Keratinocyte (primary cell): Measurements from ENCODE around the gene RETN.

Experiments
- EZH2 ChIP-seq: IDR thresholded peaks from one replicate; pipeline ENCODE4 v1.6.1; 2012; ENCODE audit warnings: inconsistent platforms, mild to moderate bottlenecking, low read length, moderate library complexity
- TF ChIP-seq, protein P1 (sequence below), 3 experiments: IDR thresholded peaks in 1 of 3; conservative IDR thresholded peaks in 1 of 3; optimal IDR thresholded peaks in 1 of 3; 2 replicates in 2 of 3; 3 replicates in 1 of 3; pipeline versions ENCODE3 to v1.5.1; 2011; ENCODE audit warnings: low read length in 3 of 3, mild to moderate bottlenecking in 3 of 3, moderate library complexity in 2 of 3, control low read depth in 1 of 3, inconsistent platforms in 1 of 3; ENCODE audit not compliant: insufficient read depth in 2 of 3; ENCODE audit errors: extremely low read depth in 1 of 3

DNA sequence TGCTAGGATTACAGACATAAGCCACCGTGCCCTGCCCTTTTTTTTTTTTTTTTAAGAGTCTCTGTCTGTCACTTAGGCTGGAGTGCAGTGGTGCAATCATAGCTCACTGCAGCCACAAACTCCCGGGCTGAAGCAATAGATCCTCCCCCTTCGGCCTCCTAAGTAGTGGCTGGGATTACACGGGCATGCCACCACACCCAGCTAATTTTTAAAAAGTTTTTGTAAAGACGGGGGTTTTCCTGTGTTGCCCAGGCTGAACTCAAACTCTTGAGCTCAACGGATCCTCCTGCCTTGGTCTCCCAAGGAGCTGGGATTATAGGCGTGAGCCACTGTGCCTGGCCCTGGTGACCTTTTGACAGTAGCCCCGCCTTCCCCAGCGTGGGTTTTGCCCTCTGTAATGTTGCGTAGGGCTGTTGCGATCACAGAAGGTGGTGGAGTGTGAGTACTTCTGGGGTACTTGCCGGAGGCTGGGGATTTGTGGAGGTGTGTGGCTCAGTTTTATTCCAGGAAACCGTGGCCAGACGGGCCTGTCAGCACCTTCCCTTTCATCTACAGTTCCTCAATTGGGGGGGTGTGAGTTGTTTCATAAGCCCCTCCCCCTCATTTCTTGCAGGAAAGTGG is 11.6 kb upstream of the RETN start:
- TF ChIP-seq, protein P1, sequence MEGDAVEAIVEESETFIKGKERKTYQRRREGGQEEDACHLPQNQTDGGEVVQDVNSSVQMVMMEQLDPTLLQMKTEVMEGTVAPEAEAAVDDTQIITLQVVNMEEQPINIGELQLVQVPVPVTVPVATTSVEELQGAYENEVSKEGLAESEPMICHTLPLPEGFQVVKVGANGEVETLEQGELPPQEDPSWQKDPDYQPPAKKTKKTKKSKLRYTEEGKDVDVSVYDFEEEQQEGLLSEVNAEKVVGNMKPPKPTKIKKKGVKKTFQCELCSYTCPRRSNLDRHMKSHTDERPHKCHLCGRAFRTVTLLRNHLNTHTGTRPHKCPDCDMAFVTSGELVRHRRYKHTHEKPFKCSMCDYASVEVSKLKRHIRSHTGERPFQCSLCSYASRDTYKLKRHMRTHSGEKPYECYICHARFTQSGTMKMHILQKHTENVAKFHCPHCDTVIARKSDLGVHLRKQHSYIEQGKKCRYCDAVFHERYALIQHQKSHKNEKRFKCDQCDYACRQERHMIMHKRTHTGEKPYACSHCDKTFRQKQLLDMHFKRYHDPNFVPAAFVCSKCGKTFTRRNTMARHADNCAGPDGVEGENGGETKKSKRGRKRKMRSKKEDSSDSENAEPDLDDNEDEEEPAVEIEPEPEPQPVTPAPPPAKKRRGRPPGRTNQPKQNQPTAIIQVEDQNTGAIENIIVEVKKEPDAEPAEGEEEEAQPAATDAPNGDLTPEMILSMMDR (optimal IDR thresholded peaks at IDR 0.05 in 1 of 3, IDR thresholded peaks at IDR 0.05 in 1 of 3, conservative IDR thresholded peaks at IDR 0.05 in 1 of 3; ENCODE audit: extremely low read depth in 1 of 3, insufficient read depth in 2 of 3, low read length in 3 of 3): no peak
- TF ChIP-seq EZH2: no peak
